Endothelial cell of umbilical vein (primary cell): Measurements from ENCODE around the gene RNF157. TPM values are rescaled to one million over a fixed set of nuclear protein-coding genes. Genes with fewer than 3 reads are reported as not detected.

Experiments used
- BruUV-seq: library from RNA; stranded (reverse); fragments of 400-500 nt; replicated peaks from 2 replicates; lab custom pipeline; 2021; lab: Mats Ljungman, UMichigan
- CTCF ChIA-PET: fragments of 300-600, 350-600 bp; sonication (Branson Sonifier 250); formaldehyde crosslinking; loops from one replicate; lab custom pipeline; 2021; ENCODE audit warnings: antibody characterized with exemption, inconsistent platforms; lab: Charles Lee
- POLR2A ChIA-PET: fragments of 300-600, 350-600 bp; sonication (Branson Sonifier 250); formaldehyde crosslinking; loops from one replicate; lab custom pipeline; 2021; ENCODE audit warnings: antibody characterized with exemption, inconsistent platforms; lab: Charles Lee
- DNase-seq: peaks from one replicate; pipeline ENCODE4 v3.0.0-alpha.2; 2011; ENCODE audit warnings: low read depth, low spot score
- FAIRE-seq: peaks from 2 replicates; lab custom pipeline; 2011; peaks lifted over from hg19 to GRCh38; lab: Jason Lieb, UNC
- H2AFZ ChIP-seq: 2 replicates; pipeline ENCODE4 v1.6.0; 2012; ENCODE audit warnings: low read depth, low read length, control low read depth, inconsistent platforms
- H3K27ac ChIP-seq: 2 replicates; pipeline ENCODE4 v1.5.1; 2011; ENCODE audit warnings: low read depth, mild to moderate bottlenecking, control low read depth, low read length, moderate library complexity; ENCODE audit not compliant: insufficient read depth
- H3K27me3 ChIP-seq, 2 experiments: 2 replicates each; pipeline versions ENCODE4 v1.6.0 to v1.6.1; 2011; ENCODE audit warnings: low read length in 2 of 2, mixed read lengths in 1 of 2; ENCODE audit not compliant: control insufficient read depth in 2 of 2, insufficient read depth in 2 of 2
- H3K36me3 ChIP-seq, 2 experiments: 2 replicates in 1 of 2; 3 replicates in 1 of 2; pipeline ENCODE4 v1.5.1; 2011; ENCODE audit warnings: low read length in 2 of 2, mild to moderate bottlenecking in 1 of 2, moderate library complexity in 1 of 2; ENCODE audit not compliant: control insufficient read depth in 2 of 2, insufficient read depth in 2 of 2; ENCODE audit errors: extremely low read depth in 1 of 2
- H3K4me1 ChIP-seq: 3 replicates; pipeline ENCODE4 v1.5.1; 2011; ENCODE audit warnings: mild to moderate bottlenecking, low read length; ENCODE audit not compliant: control insufficient read depth, insufficient read depth; ENCODE audit errors: extremely low read depth
- H3K4me2 ChIP-seq: 2 replicates; pipeline ENCODE4 v1.6.1; 2011; ENCODE audit warnings: low read length, control low read depth, mixed read lengths; ENCODE audit not compliant: insufficient read depth
- H3K4me3 ChIP-seq, 3 experiments: fragments of 200-600 bp in 1 of 3; sonication (generic), shearing (Covaris generic) in 1 of 3; replicated peaks in 1 of 3; 2 replicates each; pipeline ENCODE4 v1.5.1; 2011 to 2016; ENCODE audit warnings: control low read depth in 3 of 3, low read length in 3 of 3, mild to moderate bottlenecking in 2 of 3, inconsistent platforms in 1 of 3, low read depth in 1 of 3, moderate library complexity in 1 of 3; ENCODE audit not compliant: insufficient read depth in 1 of 3
- H3K79me2 ChIP-seq: 2 replicates; pipeline ENCODE4 v1.6.0; 2012; ENCODE audit warnings: low read length, inconsistent platforms; ENCODE audit not compliant: control insufficient read depth, insufficient read depth
- H3K9ac ChIP-seq: replicated peaks from 2 replicates; pipeline ENCODE3; 2011; ENCODE audit warnings: low read length, control low read depth; ENCODE audit not compliant: insufficient read depth; ENCODE audit errors: extremely low read depth
- H3K9me1 ChIP-seq: replicated peaks from 3 replicates; pipeline ENCODE4 v1.6.0; 2011; ENCODE audit warnings: mild to moderate bottlenecking, low read length; ENCODE audit not compliant: control insufficient read depth, insufficient read depth; ENCODE audit errors: extremely low read depth
- H3K9me3 ChIP-seq: replicated peaks from 2 replicates; pipeline ENCODE4 v1.5.1; 2012; ENCODE audit warnings: low read length, inconsistent platforms; ENCODE audit not compliant: control insufficient read depth, insufficient read depth
- H4K20me1 ChIP-seq: replicated peaks from 2 replicates; pipeline ENCODE3; 2011; ENCODE audit warnings: mild to moderate bottlenecking, low read length; ENCODE audit not compliant: control insufficient read depth, insufficient read depth; ENCODE audit errors: extremely low read depth
- CTCF ChIP-seq, 2 donors: IDR thresholded peaks; 1 replicate in 1 of 2; 2 replicates in 1 of 2; pipeline ENCODE4 v1.5.1; 2011; ENCODE audit warnings: low read length in 2 of 2, mild to moderate bottlenecking in 2 of 2, moderate library complexity in 2 of 2, control low read depth in 1 of 2, inconsistent platforms in 1 of 2, low read depth in 1 of 2; ENCODE audit not compliant: insufficient read depth in 1 of 2; ENCODE audit errors: extremely low read depth in 1 of 2
- EZH2 ChIP-seq: IDR thresholded peaks from 2 replicates; pipeline ENCODE4 v1.6.1; 2012; ENCODE audit warnings: borderline replicate concordance, low read depth, mild to moderate bottlenecking, moderate library complexity, low read length, inconsistent platforms; ENCODE audit not compliant: severe bottlenecking
- FOS ChIP-seq: IDR thresholded peaks from 2 replicates; pipeline ENCODE4 v1.6.1; 2011; ENCODE audit warnings: mild to moderate bottlenecking, low read length, moderate library complexity, borderline replicate concordance; ENCODE audit not compliant: insufficient read depth
- GATA2 ChIP-seq: IDR thresholded peaks from 2 replicates; pipeline ENCODE4 v1.7.0; 2011; ENCODE audit warnings: low read depth, mild to moderate bottlenecking, moderate library complexity, mixed read lengths, low read length; ENCODE audit not compliant: insufficient read length, insufficient read depth
- JUN ChIP-seq: IDR thresholded peaks from 2 replicates; pipeline ENCODE4 v1.6.1; 2011; ENCODE audit warnings: borderline replicate concordance, low read depth; ENCODE audit not compliant: insufficient read length, insufficient read depth
- MAX ChIP-seq: IDR thresholded peaks from 2 replicates; pipeline ENCODE4 v1.6.1; 2011; ENCODE audit not compliant: insufficient read depth, insufficient read length
- MYC ChIP-seq: IDR thresholded peaks from one replicate; pipeline ENCODE4 v1.6.1; 2011; ENCODE audit warnings: mild to moderate bottlenecking, low read depth, low read length
- POLR2A ChIP-seq: IDR thresholded peaks from 2 replicates; pipeline ENCODE4 v1.6.1; 2012; ENCODE audit warnings: low read depth, mild to moderate bottlenecking, control low read depth, low read length
- POLR2AphosphoS5 ChIP-seq: IDR thresholded peaks from 2 replicates; pipeline ENCODE4 v1.6.1; 2012; ENCODE audit warnings: low read depth, mild to moderate bottlenecking, control low read depth, low read length, moderate library complexity; ENCODE audit not compliant: insufficient read depth
- dilution Hi-C: fragments of 300-500 bp; cut with MboI; formaldehyde crosslinking; loops from one replicate; pipeline ENCODE4 v1.15.0; 2019; ENCODE audit warnings: low sequenced_read_pairs; ENCODE audit not compliant: extremely low pct_ligation_motif_present
- intact Hi-C: fragments of 100-400 bp; cut with micrococcal nuclease; formaldehyde crosslinking; loops from one replicate; pipeline ENCODE4 v1.10.0; 2022
- polyA plus RNA-seq, 4 experiments: library from polyadenylated mRNA; depleted of rRNA in 3 of 4; stranded (reverse) in 3 of 4; unstranded in 1 of 4; fragments of >200 nt; gene quantifications; 2 replicates each; pipeline versions ENCODE4 v1.2.1 to v1.2.3, GENCODE V29; 2011 to 2012; ENCODE audit warnings: missing spikeins in 1 of 4
- total RNA-seq: library from RNA; stranded (reverse); gene quantifications from 2 replicates; pipeline ENCODE4 v1.2.3, GENCODE V29; 2021

RNF157 gene
- total and polyA plus RNA-seq, 2 donors (not counting 3 experiments of a cell fraction or from before 2014, with no cell fraction given) = 0.07 to 0.86 TPM

- dilution Hi-C loops = no loop called here
- no peaks in the 10 kb centered on the region for H3K9me3 ChIP-seq
- no TSS peak for BruUV-seq
- H3K79me2 ChIP-seq = no peaks in the 10 kb centered on the region
- peaks cover 7% of the 10 kb centered on the region for H3K4me1 ChIP-seq
- peaks cover 50 to 60% of the 10 kb centered on the region in 2 experiments for H3K27me3 ChIP-seq
- no peak overlapping the region for H2AFZ ChIP-seq
- no peaks in the 10 kb centered on the region for H3K9me1 ChIP-seq
- no peak overlapping the region for H3K4me3 ChIP-seq
- intact Hi-C loops = loop anchor here (2.0 kb wide), 1 partner anchor 23 kb away; the partner anchor contains the start of gene UBALD2
- ChIA-PET CTCF (interaction anchor here (1.1 to 2.6 kb wide), 4 partner anchors 10 to 60 kb away, joined by 3 to 16 read pairs (median 4); no protein-coding TSS in a partner anchor), POLR2A (no interaction called here)
- TF ChIP-seq EZH2 = no peak
- TF ChIP-seq MYC = no peak
- TF ChIP-seq MAX = no peak
- TF ChIP-seq FOS = no peak
- no peak for TF ChIP-seq POLR2A
- TF ChIP-seq JUN = no peak
- no peak for TF ChIP-seq GATA2
- no peak for TF ChIP-seq POLR2AphosphoS5
- no peak for TF ChIP-seq CTCF (IDR thresholded peaks at IDR 0.05; ENCODE audit: extremely low read depth in 1 of 2, insufficient read depth in 1 of 2, low read depth in 1 of 2, low read length in 2 of 2)
- FAIRE-seq = no peak
- no peaks in the 10 kb centered on the region for H3K36me3 ChIP-seq
- no peak overlapping the region for H3K4me2 ChIP-seq
- H3K9ac ChIP-seq = no peak overlapping the region
- no peak overlapping the region for H3K27ac ChIP-seq
- DNase-seq = no peak
- no peaks in the 10 kb centered on the region for H4K20me1 ChIP-seq
These were observed 1.5 kb upstream of the RNF157 start for GRCh38 chr17:76241691-76242255.
